Sciatic nerve (tissue), 2 donors: ENCODE results near the gene KCNQ1. TPM values are rescaled to one million over a fixed set of nuclear protein-coding genes. Genes with fewer than 3 reads are reported as not detected.

ENCODE experiments used
- ATAC-seq: fragments of 200-7000 bp; cut with Tn5 transposase; one replicate; pipeline ENCODE4 v1.9.1; 2020; ENCODE audit warnings: mild to moderate bottlenecking, moderate library complexity
- DNase-seq: peaks from one replicate; pipeline ENCODE4 v3.0.0-alpha.2; 2020; ENCODE audit warnings: low spot score
- intact Hi-C: fragments of 100-400 bp; cut with DNase I; formaldehyde crosslinking; loops from one replicate; pipeline ENCODE4 v1.14.2; 2022
- total RNA-seq: library from RNA; stranded (reverse); fragmentation: NEBNext Ultra II Directional; extraction: Animal tissue kit (Norgen Biotek cat#: 25700); gene quantifications from one replicate; pipeline ENCODE4 v1.2.1, GENCODE V29; 2021
- donor health status: DM: no; HTN: no; CAD: no.
- donor health status: DM: no; HTN: no; CAD: no.

Gene KCNQ1
- total RNA-seq, 1 donor from 2014 or later = 6.2 TPM

GRCh38 chr11:2421996-2422395, 22.8 kb upstream of the KCNQ1 start:
- intact Hi-C loops = loop anchor here (2.0 to 5.0 kb wide), 2 partner anchors 117 to 225 kb away; no protein-coding TSS in a partner anchor
- no peak for ATAC-seq

DNA sequence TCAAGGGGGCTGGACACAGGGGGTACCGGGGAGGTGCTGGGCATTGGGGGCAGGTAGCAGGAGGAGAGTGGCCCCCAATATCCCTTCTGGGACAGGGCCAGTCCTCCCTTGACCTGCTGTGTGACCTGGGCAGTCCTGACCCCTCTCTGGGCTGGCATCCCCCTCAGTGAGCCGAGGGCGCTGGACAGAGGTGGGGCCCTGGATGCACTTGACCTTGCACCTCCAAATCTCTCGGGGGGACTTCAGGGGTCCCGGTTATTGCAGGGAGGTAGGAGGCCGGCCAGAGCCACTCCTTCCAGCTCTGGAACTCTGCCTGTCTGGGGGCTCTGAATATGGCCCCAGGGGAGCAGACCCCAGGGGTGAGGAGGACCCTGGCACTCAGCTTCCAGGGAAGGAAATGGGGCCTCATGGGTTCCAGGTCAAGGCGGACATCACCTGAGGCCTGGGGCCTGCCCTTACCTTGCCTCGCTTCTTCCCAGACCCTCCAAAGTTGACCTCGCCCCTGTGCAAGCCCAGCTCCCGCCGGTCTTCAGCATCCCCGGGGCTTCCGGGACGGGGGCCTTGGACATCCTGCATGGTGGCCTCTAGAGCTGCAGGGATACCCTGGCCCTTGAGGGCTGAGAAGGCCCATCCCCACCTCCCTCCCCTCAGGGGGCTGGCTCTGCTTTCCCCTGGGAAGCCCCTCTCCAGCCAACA, 22.2 kb upstream of the KCNQ1 start:
- intact Hi-C loops = loop anchor here (5.0 kb wide), 1 partner anchor 225 kb away; no protein-coding TSS in a partner anchor
- no peak for ATAC-seq
- DNase-seq = no peak

More at GRCh38 chr11:2421996-2422395, 22.8 kb upstream of the KCNQ1 start:
- no peak for DNase-seq

GRCh38 chr11:2423157-2424025, 21.4 kb upstream of the KCNQ1 start:
- ATAC-seq (no peak), DNase-seq (no peak)
- intact Hi-C loops = loop anchor here (5.0 kb wide), 1 partner anchor 226 kb away; no protein-coding TSS in a partner anchor

DNA sequence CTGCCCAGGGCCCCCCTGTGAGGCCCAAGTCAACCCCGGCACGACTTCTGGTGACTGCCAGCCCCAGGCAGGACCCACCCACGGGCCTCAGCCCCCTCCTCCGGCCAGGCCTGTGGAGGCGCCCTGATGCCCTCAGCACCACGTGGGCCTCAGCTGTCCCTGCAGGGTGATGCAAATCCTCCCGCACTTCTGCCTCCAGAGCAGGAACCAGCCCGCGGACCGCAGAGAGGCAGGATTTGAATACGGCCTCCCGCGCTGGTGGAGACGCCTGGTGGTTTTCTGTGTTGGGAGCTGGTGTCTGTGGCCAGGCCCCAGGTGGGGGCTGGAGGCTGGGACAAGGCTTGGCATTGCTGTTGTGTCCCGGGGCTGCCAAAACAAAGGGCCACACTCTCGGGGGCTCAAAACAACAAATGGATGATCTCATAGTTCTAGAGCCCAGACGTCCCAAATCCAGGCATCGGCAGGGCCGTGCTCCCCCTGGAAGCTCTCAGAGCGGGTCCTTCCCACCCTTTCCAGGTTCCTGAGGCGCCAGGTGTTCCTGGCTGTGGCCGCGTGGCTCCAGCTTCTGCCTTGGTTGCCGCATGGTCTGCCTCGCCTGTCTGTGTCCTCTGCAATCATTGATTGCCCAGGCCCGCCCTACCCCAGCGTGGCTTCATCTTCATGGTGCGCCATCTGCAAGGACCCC, 19.9 kb upstream of the KCNQ1 start:
- intact Hi-C loops = loop anchor here (5.0 kb wide), 1 partner anchor 228 kb away; no protein-coding TSS in a partner anchor
- no peak for ATAC-seq
- no peak for DNase-seq

- intact Hi-C loops = no loop called here
- ATAC-seq (no peak), DNase-seq (no peak)
These were observed 19.3 kb upstream of the KCNQ1 start for GRCh38 chr11:2425506-2425905.

- intact Hi-C loops = no loop called here
- DNase-seq = no peak
- ATAC-seq = no peak
These were observed 18.6 kb upstream of the KCNQ1 start for GRCh38 chr11:2426221-2426620.

DNA sequence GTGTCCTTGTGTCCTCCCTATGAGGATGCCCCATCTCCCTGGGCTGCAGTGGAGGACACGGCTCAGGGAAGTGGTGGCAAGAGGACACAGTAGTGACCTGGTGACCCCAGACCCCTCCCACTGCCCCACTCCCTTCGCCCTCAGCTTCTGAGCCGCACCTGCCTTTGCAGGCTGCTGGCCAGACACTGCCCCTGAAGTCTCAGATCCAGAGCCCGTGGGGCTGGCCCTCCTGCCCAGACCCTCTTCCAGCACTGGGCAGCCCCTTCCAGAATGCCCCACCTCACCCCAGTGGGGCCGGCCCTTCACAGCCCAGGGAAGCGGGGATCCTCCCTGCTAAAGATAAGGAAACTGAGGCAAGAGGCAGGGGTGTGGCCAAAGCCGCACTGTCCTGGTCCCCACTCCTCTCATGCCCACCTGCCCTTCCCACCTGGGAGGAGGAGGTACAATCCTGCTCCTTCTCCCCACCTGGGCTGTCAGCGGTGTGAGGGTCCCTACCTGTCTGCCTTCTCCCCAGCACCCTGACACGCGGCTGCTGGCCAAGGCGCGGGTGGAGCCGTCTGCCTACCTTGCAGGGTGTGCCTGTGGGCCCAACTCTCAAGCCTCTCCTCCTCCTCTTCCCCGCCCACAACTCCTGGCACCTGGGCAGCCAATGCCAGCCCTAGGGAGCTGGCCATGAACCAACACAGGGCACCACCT, 17.8 kb upstream of the KCNQ1 start:
- intact Hi-C loops = no loop called here
- ATAC-seq = no peak
- no peak for DNase-seq

- no peak for ATAC-seq
- no peak for DNase-seq
- intact Hi-C loops = loop anchor here (1.0 kb wide), 1 partner anchor 103 kb away; no protein-coding TSS in a partner anchor
These were observed 17.0 kb upstream of the KCNQ1 start for GRCh38 chr11:2427721-2428321.

DNA sequence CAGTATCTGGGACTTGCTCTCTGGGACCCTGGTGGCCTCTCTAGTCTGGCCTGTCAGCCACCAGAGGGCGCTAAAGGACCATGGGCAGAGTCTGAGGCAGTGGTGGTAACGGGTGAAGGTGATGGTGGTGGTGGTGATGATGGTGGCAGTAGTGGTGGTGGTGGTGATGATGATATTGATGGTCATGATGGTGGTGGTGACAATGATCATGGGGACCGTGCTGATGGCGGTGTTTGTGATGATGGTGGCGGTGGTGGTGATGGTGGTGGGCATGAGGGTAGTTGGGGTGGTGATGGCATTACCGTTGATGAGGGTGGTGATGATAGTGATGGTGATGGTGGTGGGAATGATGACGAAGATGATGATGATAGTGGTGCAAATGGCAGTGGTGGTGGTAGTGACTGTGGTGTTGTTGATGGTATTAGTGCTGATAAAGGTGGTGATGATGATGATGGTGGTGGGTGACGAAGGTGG, 16.4 kb upstream of the KCNQ1 start:
- peak; percentile 87 for DNase-seq
- peak; percentile 75 for ATAC-seq
- intact Hi-C loops = loop anchor here (1.0 kb wide), 1 partner anchor 103 kb away; no protein-coding TSS in a partner anchor

DNA sequence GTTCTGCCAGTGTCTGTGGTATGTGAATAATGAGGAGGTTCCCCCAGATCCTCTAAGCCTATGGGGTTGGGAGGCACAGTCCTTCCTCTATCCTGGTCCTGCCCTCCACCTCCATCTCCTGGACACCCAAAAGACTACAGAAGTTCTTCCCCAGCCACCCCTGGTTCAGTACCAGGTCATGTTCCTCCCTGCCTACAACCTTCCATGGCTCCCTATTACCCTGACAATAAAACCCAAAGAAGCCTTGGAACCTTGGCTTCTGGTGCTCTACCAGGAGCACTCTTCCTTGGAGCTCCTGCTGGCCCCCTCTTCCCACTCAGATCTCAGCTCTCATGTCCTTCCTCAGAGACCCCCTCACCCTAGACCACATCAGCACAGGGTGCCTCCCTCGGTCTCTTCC, 13.4 kb upstream of the KCNQ1 start:
- intact Hi-C loops = no loop called here
- ATAC-seq = no peak
- DNase-seq = no peak

- no peak for DNase-seq
- no peak for ATAC-seq
- intact Hi-C loops = no loop called here
These were observed 12.6 kb upstream of the KCNQ1 start for GRCh38 chr11:2432171-2432621.

GRCh38 chr11:2432628-2433071, 12.2 kb upstream of the KCNQ1 start:
- intact Hi-C loops = no loop called here
- DNase-seq (no peak), ATAC-seq (no peak)

- DNase-seq (no peak), ATAC-seq (no peak)
- intact Hi-C loops = no loop called here
These were observed 11.5 kb upstream of the KCNQ1 start for GRCh38 chr11:2433106-2433925.

GRCh38 chr11:2434008-2434407, 10.8 kb upstream of the KCNQ1 start:
- DNase-seq = no peak
- intact Hi-C loops = no loop called here
- ATAC-seq = no peak

GRCh38 chr11:2434506-2435255, 10.1 kb upstream of the KCNQ1 start:
- no peak for DNase-seq
- intact Hi-C loops = no loop called here
- no peak for ATAC-seq

DNA sequence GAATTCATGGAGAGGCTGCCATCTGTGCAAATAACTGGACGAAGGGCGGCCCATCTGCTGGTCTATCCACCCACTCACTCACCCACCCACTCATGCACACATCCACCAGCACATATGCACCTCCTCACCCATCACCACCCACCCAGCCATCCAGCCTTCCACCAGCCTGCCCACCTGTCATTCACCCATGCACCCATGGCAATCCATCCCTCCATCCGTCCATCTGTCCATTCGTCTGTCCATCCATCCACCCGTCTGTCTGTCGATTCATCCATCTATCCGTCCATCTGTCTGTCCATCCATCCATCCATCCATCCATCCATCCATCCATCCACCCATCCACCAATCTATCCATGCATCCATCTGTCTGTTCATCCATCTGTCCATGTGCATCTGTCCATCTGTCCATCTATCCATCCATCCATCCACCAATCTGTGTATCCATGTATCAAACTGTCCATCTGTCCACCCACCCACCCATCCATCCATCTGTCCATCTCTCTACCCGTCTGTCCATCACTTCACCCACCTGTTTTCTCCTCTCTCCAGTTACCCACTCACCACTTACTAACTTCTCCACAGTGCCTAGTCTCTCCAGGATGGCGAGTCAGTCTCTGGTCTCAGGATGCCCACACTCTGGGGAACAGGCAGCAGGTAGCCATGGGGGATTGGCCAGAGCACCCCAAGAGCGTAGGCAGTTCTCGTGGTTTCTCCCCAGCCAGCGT, 9.4 kb upstream of the KCNQ1 start:
- intact Hi-C loops = no loop called here
- ATAC-seq (no peak), DNase-seq (no peak)
